HepG2 (cell line): Measurements from ENCODE around the gene ACSL3. TPM values are rescaled to one million over a fixed set of nuclear protein-coding genes. Genes with fewer than 3 reads are reported as not detected.

ENCODE experiments used
- ELF1 ChIP-seq: sonication (generic); formaldehyde crosslinking; IDR thresholded peaks from 2 replicates; pipeline ENCODE4 v1.4.0; 2020; ENCODE audit warnings: missing genetic modification reagents
- IRF2 ChIP-seq: IDR thresholded peaks from 2 replicates; pipeline ENCODE4 v1.6.1; 2018; ENCODE audit warnings: missing genetic modification reagents, missing compliant biosample characterization
- KDM6A ChIP-seq: IDR thresholded peaks from 2 replicates; pipeline ENCODE4 v1.6.1; 2016; ENCODE audit warnings: low read depth
- NCOR1 ChIP-seq: fragments of 200-600 bp; sonication (generic); IDR thresholded peaks from 2 replicates; pipeline ENCODE4 v1.7.0; 2017; ENCODE audit warnings: antibody characterized with exemption, low read length, borderline replicate concordance
- SETDB1 ChIP-seq: sonication (generic); formaldehyde crosslinking; IDR thresholded peaks from 2 replicates; pipeline ENCODE4 v1.5.1; 2020; ENCODE audit warnings: missing genetic modification reagents, mild to moderate bottlenecking, borderline replicate concordance
- U2AF1 ChIP-seq: fragments of 200-400 bp; formaldehyde crosslinking; optimal IDR thresholded peaks from 2 replicates; pipeline ENCODE3; 2017; ENCODE audit warnings: mild to moderate bottlenecking, low read depth, low read length
- ZBTB42 ChIP-seq: sonication (generic); formaldehyde crosslinking; IDR thresholded peaks from 2 replicates; pipeline ENCODE4 v1.5.0; 2020; ENCODE audit warnings: mild to moderate bottlenecking, missing genetic modification reagents
- ZFX ChIP-seq: sonication (generic); formaldehyde crosslinking; IDR thresholded peaks from 2 replicates; pipeline ENCODE4 v1.4.0; 2020; ENCODE audit warnings: mild to moderate bottlenecking, low read depth, missing genetic modification reagents, moderate library complexity
- ZNF205 ChIP-seq: IDR thresholded peaks from 2 replicates; pipeline ENCODE4 v1.6.1; 2018; ENCODE audit warnings: missing biosample characterization, missing genetic modification reagents
- ZNF34 ChIP-seq: sonication (generic); formaldehyde crosslinking; IDR thresholded peaks from 2 replicates; pipeline ENCODE4 v1.4.0; 2020; ENCODE audit warnings: mild to moderate bottlenecking, missing genetic modification reagents, borderline replicate concordance
- ZNF670 ChIP-seq: sonication (generic); formaldehyde crosslinking; IDR thresholded peaks from 2 replicates; pipeline ENCODE4 v1.8.0; 2022; ENCODE audit warnings: mild to moderate bottlenecking, missing genetic modification reagents, borderline replicate concordance
- polyA plus RNA-seq, 8 experiments: library from polyadenylated mRNA; depleted of rRNA in 3 of 8; stranded (reverse) in 7 of 8; unstranded in 1 of 8; fragments of >200 nt; fragmentation: Illumina TruSeq in 4 of 8; extraction: Trizol in 4 of 8; gene quantifications; 2 replicates each; pipeline versions ENCODE4 v1.2.1 to v1.2.3, GENCODE V29; 2011 to 2016; ENCODE audit warnings: low read depth in 4 of 8, missing spikeins in 1 of 8, mixed read lengths in 1 of 8; ENCODE audit not compliant: insufficient read depth in 1 of 8
- total RNA-seq, 5 experiments: library from RNA; depleted of rRNA; stranded (reverse); fragments of >200 nt; fragmentation: Illumina TruSeq; extraction: Trizol; gene quantifications; 2 replicates each; pipeline ENCODE4 v1.2.3, GENCODE V29; 2016; ENCODE audit warnings: low read depth in 1 of 5
- TF ChIP-seq, protein P1 (sequence below): sonication (generic); formaldehyde crosslinking; IDR thresholded peaks from 2 replicates; pipeline ENCODE4 v1.8.0; 2022; ENCODE audit warnings: low read depth, missing genetic modification reagents
- TF ChIP-seq, protein P2 (sequence below): sonication (generic); formaldehyde crosslinking; IDR thresholded peaks from 2 replicates; pipeline ENCODE4 v1.4.0; 2020; ENCODE audit warnings: missing genetic modification reagents
- TF ChIP-seq, protein P3 (sequence below), 2 experiments: sonication (generic) in 1 of 2; formaldehyde crosslinking in 1 of 2; IDR thresholded peaks; 2 replicates each; pipeline versions ENCODE4 v1.5.1 to v1.6.1; 2011 to 2020; ENCODE audit warnings: borderline replicate concordance in 1 of 2, low read depth in 1 of 2, low read length in 1 of 2, mild to moderate bottlenecking in 1 of 2, missing genetic modification reagents in 1 of 2, moderate library complexity in 1 of 2
- TF ChIP-seq, protein P4 (sequence below): sonication (generic); formaldehyde crosslinking; IDR thresholded peaks from 2 replicates; pipeline ENCODE4 v1.4.0; 2020; ENCODE audit warnings: missing genetic modification reagents
- TF ChIP-seq, protein P5 (sequence below): sonication (generic); formaldehyde crosslinking; IDR thresholded peaks from 2 replicates; pipeline ENCODE4 v1.4.0; 2020; ENCODE audit warnings: missing genetic modification reagents

The ACSL3 gene
- total and polyA plus RNA-seq, 2 of the 13 experiments (the other 11 are each of a cell fraction or from before 2014, with no cell fraction given): 305 to 365 TPM

DNA sequence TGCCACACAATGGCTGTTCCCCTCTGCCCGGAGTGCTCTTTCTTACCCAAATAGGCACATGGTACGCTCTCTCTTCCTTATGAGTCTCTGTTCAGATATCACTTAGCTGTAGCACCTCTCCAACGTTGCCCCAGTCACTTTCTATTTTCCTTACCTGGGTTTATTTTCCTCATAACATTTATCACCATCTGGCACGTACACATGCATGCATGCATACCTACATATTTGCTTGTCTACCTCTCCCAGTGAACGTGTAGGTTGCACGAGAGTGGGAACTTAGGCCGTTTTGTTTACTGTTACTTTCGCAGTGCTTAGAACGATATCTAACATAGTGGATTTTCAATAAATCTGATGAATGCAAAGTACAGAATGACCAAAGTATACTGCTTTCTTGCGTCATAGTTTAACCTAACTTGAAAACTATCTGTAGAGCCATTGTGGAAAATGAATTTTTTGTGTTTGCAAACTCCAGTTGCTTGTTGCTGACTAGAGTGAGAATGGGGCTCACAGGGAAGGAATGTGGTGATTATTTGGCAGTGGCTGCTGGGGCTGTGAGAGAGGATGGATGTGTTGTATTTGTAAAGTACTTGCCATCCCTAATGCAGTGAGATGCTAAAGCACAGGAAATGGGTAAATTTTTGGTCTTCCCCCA lies 47.1 kb downstream of the ACSL3 start (continued):
- TF ChIP-seq, protein P1, sequence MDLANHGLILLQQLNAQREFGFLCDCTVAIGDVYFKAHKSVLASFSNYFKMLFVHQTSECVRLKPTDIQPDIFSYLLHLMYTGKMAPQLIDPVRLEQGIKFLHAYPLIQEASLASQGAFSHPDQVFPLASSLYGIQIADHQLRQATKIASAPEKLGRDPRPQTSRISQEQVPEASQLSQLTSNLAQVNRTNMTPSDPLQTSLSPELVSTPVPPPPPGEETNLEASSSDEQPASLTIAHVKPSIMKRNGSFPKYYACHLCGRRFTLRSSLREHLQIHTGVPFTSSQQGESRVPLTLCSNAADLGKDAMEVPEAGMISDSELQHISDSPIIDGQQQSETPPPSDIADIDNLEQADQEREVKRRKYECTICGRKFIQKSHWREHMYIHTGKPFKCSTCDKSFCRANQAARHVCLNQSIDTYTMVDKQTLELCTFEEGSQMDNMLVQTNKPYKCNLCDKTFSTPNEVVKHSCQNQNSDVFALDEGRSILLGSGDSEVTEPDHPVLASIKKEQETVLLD: 0 out of 2 replicates have a peak, but pooled peaks have one; percentile 31
- TF ChIP-seq, protein P2, sequence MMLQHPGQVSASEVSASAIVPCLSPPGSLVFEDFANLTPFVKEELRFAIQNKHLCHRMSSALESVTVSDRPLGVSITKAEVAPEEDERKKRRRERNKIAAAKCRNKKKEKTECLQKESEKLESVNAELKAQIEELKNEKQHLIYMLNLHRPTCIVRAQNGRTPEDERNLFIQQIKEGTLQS (CRISPR knock-in tag): 0 out of 2 replicates have a peak, but pooled peaks have one; percentile 9
- TF ChIP-seq SETDB1 (CRISPR knock-in tag): no peak
- no peak for TF ChIP-seq ZNF205 (CRISPR knock-in tag)
- no peak for TF ChIP-seq ELF1
- TF ChIP-seq, protein P3, sequence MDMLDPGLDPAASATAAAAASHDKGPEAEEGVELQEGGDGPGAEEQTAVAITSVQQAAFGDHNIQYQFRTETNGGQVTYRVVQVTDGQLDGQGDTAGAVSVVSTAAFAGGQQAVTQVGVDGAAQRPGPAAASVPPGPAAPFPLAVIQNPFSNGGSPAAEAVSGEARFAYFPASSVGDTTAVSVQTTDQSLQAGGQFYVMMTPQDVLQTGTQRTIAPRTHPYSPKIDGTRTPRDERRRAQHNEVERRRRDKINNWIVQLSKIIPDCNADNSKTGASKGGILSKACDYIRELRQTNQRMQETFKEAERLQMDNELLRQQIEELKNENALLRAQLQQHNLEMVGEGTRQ (IDR thresholded peaks at IDR 0.05; ENCODE audit: low read depth, low read length): no peak
- TF ChIP-seq, protein P3 (CRISPR knock-in tag; IDR thresholded peaks at IDR 0.05; ENCODE audit: borderline replicate concordance): no peak
- TF ChIP-seq KDM6A: no peak
- TF ChIP-seq ZNF34 (CRISPR knock-in tag): no peak
- no peak; the same call in 1 of the 2 replicates for TF ChIP-seq NCOR1
- TF ChIP-seq, protein P4, sequence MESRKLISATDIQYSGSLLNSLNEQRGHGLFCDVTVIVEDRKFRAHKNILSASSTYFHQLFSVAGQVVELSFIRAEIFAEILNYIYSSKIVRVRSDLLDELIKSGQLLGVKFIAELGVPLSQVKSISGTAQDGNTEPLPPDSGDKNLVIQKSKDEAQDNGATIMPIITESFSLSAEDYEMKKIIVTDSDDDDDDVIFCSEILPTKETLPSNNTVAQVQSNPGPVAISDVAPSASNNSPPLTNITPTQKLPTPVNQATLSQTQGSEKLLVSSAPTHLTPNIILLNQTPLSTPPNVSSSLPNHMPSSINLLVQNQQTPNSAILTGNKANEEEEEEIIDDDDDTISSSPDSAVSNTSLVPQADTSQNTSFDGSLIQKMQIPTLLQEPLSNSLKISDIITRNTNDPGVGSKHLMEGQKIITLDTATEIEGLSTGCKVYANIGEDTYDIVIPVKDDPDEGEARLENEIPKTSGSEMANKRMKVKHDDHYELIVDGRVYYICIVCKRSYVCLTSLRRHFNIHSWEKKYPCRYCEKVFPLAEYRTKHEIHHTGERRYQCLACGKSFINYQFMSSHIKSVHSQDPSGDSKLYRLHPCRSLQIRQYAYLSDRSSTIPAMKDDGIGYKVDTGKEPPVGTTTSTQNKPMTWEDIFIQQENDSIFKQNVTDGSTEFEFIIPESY (CRISPR knock-in tag): 0 out of 2 replicates have a peak, but pooled peaks have one; percentile 17
- TF ChIP-seq, protein P5, sequence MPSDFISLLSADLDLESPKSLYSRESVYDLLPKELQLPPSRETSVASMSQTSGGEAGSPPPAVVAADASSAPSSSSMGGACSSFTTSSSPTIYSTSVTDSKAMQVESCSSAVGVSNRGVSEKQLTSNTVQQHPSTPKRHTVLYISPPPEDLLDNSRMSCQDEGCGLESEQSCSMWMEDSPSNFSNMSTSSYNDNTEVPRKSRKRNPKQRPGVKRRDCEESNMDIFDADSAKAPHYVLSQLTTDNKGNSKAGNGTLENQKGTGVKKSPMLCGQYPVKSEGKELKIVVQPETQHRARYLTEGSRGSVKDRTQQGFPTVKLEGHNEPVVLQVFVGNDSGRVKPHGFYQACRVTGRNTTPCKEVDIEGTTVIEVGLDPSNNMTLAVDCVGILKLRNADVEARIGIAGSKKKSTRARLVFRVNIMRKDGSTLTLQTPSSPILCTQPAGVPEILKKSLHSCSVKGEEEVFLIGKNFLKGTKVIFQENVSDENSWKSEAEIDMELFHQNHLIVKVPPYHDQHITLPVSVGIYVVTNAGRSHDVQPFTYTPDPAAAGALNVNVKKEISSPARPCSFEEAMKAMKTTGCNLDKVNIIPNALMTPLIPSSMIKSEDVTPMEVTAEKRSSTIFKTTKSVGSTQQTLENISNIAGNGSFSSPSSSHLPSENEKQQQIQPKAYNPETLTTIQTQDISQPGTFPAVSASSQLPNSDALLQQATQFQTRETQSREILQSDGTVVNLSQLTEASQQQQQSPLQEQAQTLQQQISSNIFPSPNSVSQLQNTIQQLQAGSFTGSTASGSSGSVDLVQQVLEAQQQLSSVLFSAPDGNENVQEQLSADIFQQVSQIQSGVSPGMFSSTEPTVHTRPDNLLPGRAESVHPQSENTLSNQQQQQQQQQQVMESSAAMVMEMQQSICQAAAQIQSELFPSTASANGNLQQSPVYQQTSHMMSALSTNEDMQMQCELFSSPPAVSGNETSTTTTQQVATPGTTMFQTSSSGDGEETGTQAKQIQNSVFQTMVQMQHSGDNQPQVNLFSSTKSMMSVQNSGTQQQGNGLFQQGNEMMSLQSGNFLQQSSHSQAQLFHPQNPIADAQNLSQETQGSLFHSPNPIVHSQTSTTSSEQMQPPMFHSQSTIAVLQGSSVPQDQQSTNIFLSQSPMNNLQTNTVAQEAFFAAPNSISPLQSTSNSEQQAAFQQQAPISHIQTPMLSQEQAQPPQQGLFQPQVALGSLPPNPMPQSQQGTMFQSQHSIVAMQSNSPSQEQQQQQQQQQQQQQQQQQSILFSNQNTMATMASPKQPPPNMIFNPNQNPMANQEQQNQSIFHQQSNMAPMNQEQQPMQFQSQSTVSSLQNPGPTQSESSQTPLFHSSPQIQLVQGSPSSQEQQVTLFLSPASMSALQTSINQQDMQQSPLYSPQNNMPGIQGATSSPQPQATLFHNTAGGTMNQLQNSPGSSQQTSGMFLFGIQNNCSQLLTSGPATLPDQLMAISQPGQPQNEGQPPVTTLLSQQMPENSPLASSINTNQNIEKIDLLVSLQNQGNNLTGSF (CRISPR knock-in tag): no peak
- TF ChIP-seq ZNF670 (CRISPR knock-in tag): no peak
- no peak for TF ChIP-seq U2AF1
- TF ChIP-seq ZBTB42 (CRISPR knock-in tag): no peak
- no peak for TF ChIP-seq ZFX
- TF ChIP-seq IRF2 (CRISPR knock-in tag): no peak
